HG03135 (cell line): ENCODE results near the gene CRYBG1.
A peak's percentile ranks its signal among the peaks of the same experiment; 100 is the strongest.

Source experiments
- ATAC-seq: cut with Tn5 transposase; IDR thresholded peaks from one replicate; pipeline ENCODE4 v1.9.1; 2021; ENCODE audit warnings: mild to moderate bottlenecking, moderate library complexity; ENCODE audit not compliant: unreplicated experiment

Gene CRYBG1

GRCh38 chr6:106520711-106521401 is 160.3 kb downstream of the CRYBG1 start:
- ATAC-seq, result peak; percentile 52

DNA sequence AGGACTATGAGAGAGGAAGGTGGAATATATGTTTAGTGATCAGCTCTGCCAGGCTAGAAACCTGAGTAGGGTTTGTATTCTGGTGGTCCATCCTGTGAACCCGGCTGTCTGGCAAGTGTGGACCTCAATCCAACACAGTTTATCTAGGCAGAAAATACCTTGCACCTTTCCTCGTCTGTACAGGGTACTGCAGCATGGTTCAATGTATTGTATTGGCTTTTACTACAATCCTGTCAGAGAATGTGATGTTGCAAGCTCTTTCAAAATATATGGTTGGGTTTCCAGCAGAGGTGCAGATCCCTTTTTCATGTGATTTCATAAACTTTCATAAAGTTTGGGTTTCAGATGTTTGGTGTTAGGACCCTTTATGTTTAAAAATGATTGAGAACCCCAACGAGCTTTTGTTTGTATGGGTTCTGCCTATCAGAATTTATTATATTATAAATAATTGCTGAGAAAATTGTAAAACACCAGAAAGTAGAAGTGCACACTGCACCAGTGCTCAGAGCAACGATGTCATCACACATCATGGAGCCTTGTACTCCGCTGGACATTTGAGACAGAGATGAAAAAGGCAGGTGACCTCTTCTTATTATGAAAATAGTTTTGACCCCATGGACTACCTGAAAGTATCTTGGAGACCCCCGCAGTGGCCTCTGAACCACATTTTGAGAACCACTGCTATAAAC is 162.2 kb downstream of the CRYBG1 start:
- ATAC-seq, result no peak

GRCh38 chr6:106525107-106525881 is 164.8 kb downstream of the CRYBG1 start:
- peak; percentile 48 for ATAC-seq

- no peak for ATAC-seq
These were observed 165.4 kb downstream of the CRYBG1 start for GRCh38 chr6:106525882-106526275.

GRCh38 chr6:106527117-106527516 is 166.6 kb downstream of the CRYBG1 start:
- ATAC-seq, result no peak

- no peak for ATAC-seq
These were observed 167.5 kb downstream of the CRYBG1 start for GRCh38 chr6:106527979-106528378.

GRCh38 chr6:106528521-106528920 is 168.0 kb downstream of the CRYBG1 start:
- no peak for ATAC-seq

- no peak for ATAC-seq
These were observed 168.9 kb downstream of the CRYBG1 start for GRCh38 chr6:106529438-106529837.

DNA sequence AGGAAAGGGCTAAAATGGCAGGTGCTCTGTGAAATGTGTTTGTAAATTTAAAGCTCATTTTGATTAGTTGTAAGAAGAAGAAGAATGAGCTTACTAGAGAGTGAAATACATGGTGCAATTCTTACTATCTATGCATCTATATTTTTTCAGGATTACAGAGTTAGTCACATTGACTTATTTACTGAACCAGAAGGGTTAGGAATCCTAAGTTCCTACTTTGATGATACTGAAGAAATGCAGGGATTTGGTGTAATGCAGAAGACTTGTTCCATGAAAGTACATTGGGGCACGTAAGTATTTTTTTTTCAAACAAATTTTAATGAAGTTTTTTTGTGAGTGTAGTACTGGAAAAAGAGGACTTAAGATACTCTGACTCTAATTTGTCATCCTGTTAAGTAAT is 169.5 kb downstream of the CRYBG1 start:
- no peak for ATAC-seq

DNA sequence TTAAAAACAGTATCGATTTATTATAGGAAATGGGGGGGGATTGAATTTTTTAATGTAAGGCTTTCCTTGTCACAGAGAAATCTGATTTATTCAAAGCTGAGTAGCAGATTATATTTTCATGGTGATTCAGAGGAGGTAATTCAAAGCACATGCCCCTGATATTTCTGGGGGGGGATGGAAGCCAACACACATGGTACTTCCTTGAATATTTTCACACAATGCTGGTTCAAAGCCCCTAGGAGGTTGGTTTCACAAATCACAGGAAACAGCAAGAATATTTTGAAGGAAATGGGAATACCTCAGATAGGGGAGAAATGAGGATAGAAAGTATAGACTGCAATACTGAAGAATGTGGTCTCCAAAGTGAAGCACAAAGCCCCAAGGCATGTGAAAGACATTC is 170.0 kb downstream of the CRYBG1 start:
- ATAC-seq, result no peak

DNA sequence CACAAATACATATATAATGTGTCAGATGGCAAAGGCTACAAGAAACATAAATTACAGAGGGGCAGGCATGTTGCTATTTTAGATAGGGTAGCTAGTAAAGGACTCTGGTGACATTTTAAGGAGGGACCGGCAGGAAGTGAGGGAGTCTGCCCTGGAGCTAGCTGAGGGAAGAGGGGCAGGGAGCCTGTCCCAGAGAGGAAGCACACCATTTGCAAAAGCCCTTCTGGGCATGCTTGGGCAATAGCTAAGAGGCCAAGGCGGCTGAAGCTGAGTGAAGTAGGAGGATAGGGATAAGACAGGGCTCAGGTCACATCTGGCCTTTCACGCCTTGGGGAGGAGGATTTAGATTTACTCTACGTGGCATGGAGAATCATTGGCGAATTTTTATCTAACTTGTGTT is 172.5 kb downstream of the CRYBG1 start:
- ATAC-seq, result no peak

GRCh38 chr6:106534004-106534403 is 173.5 kb downstream of the CRYBG1 start:
- no peak for ATAC-seq

GRCh38 chr6:106534564-106534982 is 174.1 kb downstream of the CRYBG1 start:
- no peak for ATAC-seq

DNA sequence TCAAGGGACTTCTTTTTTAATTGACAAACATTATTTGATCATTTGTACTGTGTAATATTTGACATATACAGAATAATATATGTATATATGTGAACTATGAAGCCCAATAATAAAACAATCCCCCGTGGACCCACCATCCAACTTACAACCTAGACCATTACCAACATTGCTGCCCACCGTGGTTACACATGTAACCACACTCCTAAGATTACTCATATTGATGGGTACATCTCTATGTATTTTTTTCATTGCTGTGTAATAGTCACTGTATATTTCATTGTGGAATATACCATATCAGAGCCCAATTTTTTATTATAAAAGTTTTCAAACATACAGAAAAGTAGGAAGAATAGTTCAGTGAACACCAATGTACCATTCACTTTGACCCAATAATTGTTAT is 174.5 kb downstream of the CRYBG1 start:
- no peak for ATAC-seq

GRCh38 chr6:106536357-106536756 is 175.8 kb downstream of the CRYBG1 start:
- no peak for ATAC-seq

DNA sequence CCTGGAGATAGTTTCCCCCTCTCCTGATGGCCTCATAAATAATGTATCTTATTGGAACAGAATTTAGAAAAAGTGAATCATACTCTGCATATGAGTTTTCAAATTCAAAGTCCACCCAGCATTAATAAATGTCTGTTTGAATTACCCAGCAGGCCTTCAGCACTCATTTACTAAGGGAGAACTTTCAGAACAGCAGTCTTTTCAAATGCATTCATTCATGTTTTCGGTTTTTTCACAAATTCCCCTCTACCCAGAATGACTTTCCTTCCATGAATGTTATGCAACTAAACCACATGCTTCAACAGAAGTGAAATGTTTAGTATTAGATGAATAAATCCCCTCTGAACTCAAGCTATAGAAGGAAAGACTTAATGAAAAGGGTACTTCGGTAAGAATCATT is 176.3 kb downstream of the CRYBG1 start:
- no peak for ATAC-seq

DNA sequence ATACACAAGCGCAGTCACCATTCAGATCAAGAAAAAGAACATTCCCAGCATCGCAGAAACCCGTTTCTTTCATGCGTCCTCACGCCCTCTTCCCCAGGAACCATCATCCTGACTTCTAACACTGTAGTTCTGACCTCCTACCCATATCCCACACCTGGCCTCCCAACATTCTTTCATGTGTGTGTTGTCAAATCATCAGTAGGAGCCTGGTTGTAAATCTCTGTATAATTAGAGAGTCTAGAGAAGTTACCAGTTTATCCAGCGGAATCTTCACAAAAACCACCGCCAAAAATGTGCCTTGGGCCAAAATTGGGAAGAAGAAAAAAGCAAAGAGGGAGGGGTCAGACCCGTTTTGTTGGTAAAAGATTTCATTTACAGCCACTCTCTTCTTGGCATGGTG is 177.1 kb downstream of the CRYBG1 start:
- ATAC-seq, result no peak

DNA sequence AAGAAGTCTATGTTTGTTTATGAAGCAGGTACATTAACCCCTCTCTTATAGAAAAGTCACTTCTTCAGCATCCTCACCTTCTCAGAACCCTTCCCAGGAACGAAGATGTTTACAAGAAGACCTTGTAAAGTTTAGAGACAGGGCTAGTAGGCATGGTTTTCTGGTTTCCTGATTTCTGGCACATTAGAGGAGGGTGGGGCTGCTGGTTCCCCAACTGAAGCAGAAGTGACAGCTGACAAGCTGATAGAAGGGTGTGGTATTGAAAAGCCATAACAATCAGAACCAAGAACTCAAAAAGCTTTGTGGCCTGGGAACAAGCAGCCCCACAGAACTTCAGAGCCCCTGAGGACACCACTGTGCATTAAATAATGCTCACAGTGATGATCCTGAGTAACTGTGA is 177.6 kb downstream of the CRYBG1 start:
- ATAC-seq, result no peak

DNA sequence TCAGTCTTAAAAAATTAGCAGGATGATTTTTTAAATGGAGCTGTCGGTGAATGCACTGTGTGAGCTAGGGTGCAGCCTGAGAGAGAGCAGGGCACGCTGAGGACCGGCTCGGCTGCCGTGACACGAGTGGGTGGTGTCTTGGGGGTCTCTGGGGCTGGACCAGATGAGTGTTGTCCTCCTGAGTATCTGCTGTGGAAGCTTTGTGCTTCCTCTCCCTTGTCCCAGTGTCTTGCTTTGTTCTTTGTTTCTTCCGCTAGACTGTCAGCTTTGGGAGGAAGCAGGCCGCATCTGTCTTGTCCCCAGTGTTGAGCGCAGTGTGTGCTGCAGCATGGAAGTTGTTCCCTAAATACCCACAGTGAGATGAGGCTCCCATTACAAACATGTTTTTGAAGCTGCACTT is 179.4 kb downstream of the CRYBG1 start:
- no peak for ATAC-seq

- no peak for ATAC-seq
These were observed 179.9 kb downstream of the CRYBG1 start for GRCh38 chr6:106540432-106540831.

- no peak for ATAC-seq
These were observed 180.4 kb downstream of the CRYBG1 start for GRCh38 chr6:106540907-106541306.

DNA sequence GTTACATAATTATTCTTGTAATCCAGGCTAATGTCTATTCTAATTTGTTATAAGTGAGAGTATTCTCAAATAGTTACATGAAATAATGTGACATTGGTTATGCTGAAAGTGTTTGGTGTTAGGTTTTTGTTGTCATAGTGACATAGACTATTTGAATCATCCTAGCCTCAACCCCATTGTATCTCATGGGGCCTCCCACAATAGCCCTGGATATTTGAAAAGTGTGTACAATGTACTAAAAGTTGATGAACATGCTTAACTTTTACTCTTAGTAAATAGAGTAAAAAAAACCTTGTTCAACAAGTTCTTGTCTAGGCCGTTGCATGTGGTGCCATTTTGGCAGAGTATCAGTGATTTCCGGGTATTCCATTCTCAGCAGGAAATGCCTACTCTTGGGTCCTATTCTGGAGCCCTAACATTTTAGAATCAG is 185.8 kb downstream of the CRYBG1 start:
- no peak for ATAC-seq
